GM12878 (cell line): ENCODE results near the gene TPGS2.

Source experiments
- KDM1A ChIP-seq: fragments of 200-600 bp; sonication (generic); IDR thresholded peaks from 2 replicates; pipeline ENCODE4 v1.6.1; 2016; ENCODE audit warnings: borderline replicate concordance
- ZBED1 ChIP-seq: IDR thresholded peaks from 2 replicates; pipeline ENCODE4 v1.6.1; 2016; ENCODE audit warnings: borderline replicate concordance
- ZNF384 ChIP-seq: IDR thresholded peaks from 2 replicates; pipeline ENCODE4 v1.6.1; 2012; ENCODE audit warnings: low read depth, mild to moderate bottlenecking, low read length, improper control_type of control experiment, borderline replicate concordance
- TF ChIP-seq, protein P1 (sequence below): IDR thresholded peaks from 2 replicates; pipeline ENCODE4 v1.6.1; 2012; ENCODE audit warnings: low read depth, low read length, improper control_type of control experiment

DNA sequence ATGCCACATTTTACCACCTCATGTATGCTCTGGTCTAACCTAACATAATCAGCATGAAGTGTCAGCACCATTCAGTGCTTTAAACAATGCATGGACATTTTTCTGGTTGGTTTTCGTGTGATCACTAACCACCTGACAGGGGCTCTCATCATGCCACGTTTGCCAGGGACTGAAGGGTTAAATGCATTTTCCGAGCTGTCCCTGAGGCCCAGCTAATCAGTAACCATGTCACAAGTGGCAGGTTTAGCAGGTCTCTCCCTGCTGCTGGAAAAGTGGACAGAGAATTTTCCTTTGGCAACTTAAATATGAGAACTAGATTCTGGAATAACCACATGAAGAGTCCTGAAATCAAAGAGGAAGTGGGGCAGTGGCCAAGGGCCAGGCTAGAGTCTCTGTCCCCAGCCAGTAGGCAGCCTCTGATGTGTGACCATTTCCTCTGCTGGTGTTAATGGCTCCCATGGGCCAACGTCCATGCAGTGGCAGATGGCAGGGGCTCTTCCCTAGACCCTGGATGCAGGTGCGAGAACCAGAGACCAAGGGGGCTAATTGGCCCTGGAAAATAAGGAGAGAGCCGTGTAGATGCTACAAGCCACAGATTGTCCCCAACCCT lies 69.5 kb downstream of the TPGS2 start:
- no peak for TF ChIP-seq KDM1A
- no peak for TF ChIP-seq ZBED1
- TF ChIP-seq, protein P1, sequence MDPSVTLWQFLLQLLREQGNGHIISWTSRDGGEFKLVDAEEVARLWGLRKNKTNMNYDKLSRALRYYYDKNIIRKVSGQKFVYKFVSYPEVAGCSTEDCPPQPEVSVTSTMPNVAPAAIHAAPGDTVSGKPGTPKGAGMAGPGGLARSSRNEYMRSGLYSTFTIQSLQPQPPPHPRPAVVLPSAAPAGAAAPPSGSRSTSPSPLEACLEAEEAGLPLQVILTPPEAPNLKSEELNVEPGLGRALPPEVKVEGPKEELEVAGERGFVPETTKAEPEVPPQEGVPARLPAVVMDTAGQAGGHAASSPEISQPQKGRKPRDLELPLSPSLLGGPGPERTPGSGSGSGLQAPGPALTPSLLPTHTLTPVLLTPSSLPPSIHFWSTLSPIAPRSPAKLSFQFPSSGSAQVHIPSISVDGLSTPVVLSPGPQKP, result no peak
- TF ChIP-seq ZNF384, result no peak
